ENCODE data around the gene RUFY3. TPM values are rescaled to one million over a fixed set of nuclear protein-coding genes. Genes with fewer than 3 reads are reported as not detected.

RUFY3 gene
- total RNA-seq, 1 donor from 2014 or later = 35.6 TPM

GRCh38 chr4:70754990-70755688 is 33.4 kb downstream of the RUFY3 start:
- no peak for DNase-seq (ENCODE audit: low read depth)
- TF ChIP-seq CTCF (IDR thresholded peaks at IDR 0.05; ENCODE audit: insufficient read depth, low read length, poor library complexity, severe bottlenecking) = no peak
- Histone ChIP-seq H3K27me3 (ENCODE audit: control insufficient read depth, insufficient read depth, low read length) (no peaks in the 10 kb centered on the region), H3K36me3 (ENCODE audit: control insufficient read depth, insufficient read depth, low read length) (no peaks in the 10 kb centered on the region), H3K4me3 (ENCODE audit: low read depth, low read length) (no peak overlapping the region)

- no peak for TF ChIP-seq CTCF (IDR thresholded peaks at IDR 0.05; ENCODE audit: insufficient read depth, low read length, poor library complexity, severe bottlenecking)
- no peaks in the 10 kb centered on the region for H3K27me3 ChIP-seq (ENCODE audit: control insufficient read depth, insufficient read depth, low read length)
- no peak overlapping the region for H3K4me3 ChIP-seq (ENCODE audit: low read depth, low read length)
- H3K36me3 ChIP-seq (ENCODE audit: control insufficient read depth, insufficient read depth, low read length) = no peaks in the 10 kb centered on the region
- DNase-seq (ENCODE audit: low read depth) = no peak
Measured at GRCh38 chr4:70759126-70759525, 37.4 kb downstream of the RUFY3 start.

GRCh38 chr4:70759627-70760026 is 37.9 kb downstream of the RUFY3 start:
- Histone ChIP-seq H3K27me3 (ENCODE audit: control insufficient read depth, insufficient read depth, low read length) (no peaks in the 10 kb centered on the region), H3K36me3 (ENCODE audit: control insufficient read depth, insufficient read depth, low read length) (no peaks in the 10 kb centered on the region), H3K4me3 (ENCODE audit: low read depth, low read length) (no peak overlapping the region)
- no peak for TF ChIP-seq CTCF (IDR thresholded peaks at IDR 0.05; ENCODE audit: insufficient read depth, low read length, poor library complexity, severe bottlenecking)
- no peak for DNase-seq (ENCODE audit: low read depth)

- TF ChIP-seq CTCF (IDR thresholded peaks at IDR 0.05; ENCODE audit: insufficient read depth, low read length, poor library complexity, severe bottlenecking) = no peak
- Histone ChIP-seq H3K36me3 (ENCODE audit: control insufficient read depth, insufficient read depth, low read length) (no peaks in the 10 kb centered on the region), H3K4me3 (ENCODE audit: low read depth, low read length) (no peak overlapping the region), H3K27me3 (ENCODE audit: control insufficient read depth, insufficient read depth, low read length) (no peaks in the 10 kb centered on the region)
- DNase-seq (ENCODE audit: low read depth) = no peak
Measured at GRCh38 chr4:70760662-70761061, 38.9 kb downstream of the RUFY3 start.

GRCh38 chr4:70761276-70761816 is 39.6 kb downstream of the RUFY3 start:
- Histone ChIP-seq H3K27me3 (ENCODE audit: control insufficient read depth, insufficient read depth, low read length) (no peaks in the 10 kb centered on the region), H3K4me3 (ENCODE audit: low read depth, low read length) (no peak overlapping the region), H3K36me3 (ENCODE audit: control insufficient read depth, insufficient read depth, low read length) (no peaks in the 10 kb centered on the region)
- DNase-seq (ENCODE audit: low read depth) = no peak
- TF ChIP-seq CTCF (IDR thresholded peaks at IDR 0.05; ENCODE audit: insufficient read depth, low read length, poor library complexity, severe bottlenecking) = no peak

GRCh38 chr4:70765368-70765767 is 43.6 kb downstream of the RUFY3 start:
- Histone ChIP-seq H3K27me3 (ENCODE audit: control insufficient read depth, insufficient read depth, low read length) (no peaks in the 10 kb centered on the region), H3K4me3 (ENCODE audit: low read depth, low read length) (no peak overlapping the region), H3K36me3 (ENCODE audit: control insufficient read depth, insufficient read depth, low read length) (no peaks in the 10 kb centered on the region)
- DNase-seq (ENCODE audit: low read depth) = no peak
- TF ChIP-seq CTCF (IDR thresholded peaks at IDR 0.05; ENCODE audit: insufficient read depth, low read length, poor library complexity, severe bottlenecking) = no peak

Measured in kidney epithelial cell (primary cell).